Measurements from ENCODE around the gene DDC. TPM values are rescaled to one million over a fixed set of nuclear protein-coding genes. Genes with fewer than 3 reads are reported as not detected.

The DDC gene
- total and polyA plus RNA-seq, 4 donors = 0.23 to 3.1 (median 1.6) TPM

GRCh38 chr7:50565559-50565916 lies 333 bp upstream of the DDC start:
- DNase-seq (no peak), ATAC-seq (ENCODE audit: insufficient read depth, low FRiP score) (no peak)
- WGBS, 2 donors = 68 to 79% methylated on average over 2 of the region's 2 CpGs
- no peaks in the 10 kb centered on the region for H3K27me3 ChIP-seq (ENCODE audit: control insufficient read depth in 3 of 3, insufficient read depth in 3 of 3, low read length in 2 of 3)
- H3K9me3 ChIP-seq (ENCODE audit: control insufficient read depth in 4 of 4, insufficient read depth in 3 of 4, low read length in 3 of 4) = peaks cover 0 to 3% (median 0%) of the 10 kb centered on the region in 4 donors
- no peak overlapping the region for H3K9ac ChIP-seq (ENCODE audit: insufficient read depth in 1 of 2, low read length in 2 of 2)
- H3K36me3 ChIP-seq (ENCODE audit: control insufficient read depth in 4 of 4, insufficient read depth in 4 of 4, low read length in 4 of 4) = no peaks in the 10 kb centered on the region
- no peak for TF ChIP-seq CTCF (IDR thresholded peaks at IDR 0.05; ENCODE audit: control extremely low read depth, extremely low read depth)
- H3K4me1 ChIP-seq (ENCODE audit: control insufficient read depth in 5 of 5, insufficient read depth in 5 of 5, low read length in 5 of 5) = peaks cover 0 to 16% (median 0%) of the 10 kb centered on the region in 5 donors
- no peak overlapping the region for H3K4me3 ChIP-seq
- no peak overlapping the region for H3K27ac ChIP-seq (ENCODE audit: low read depth in 1 of 2, low read length in 1 of 2)

- no peak overlapping the region for H3K9ac ChIP-seq (ENCODE audit: insufficient read depth in 1 of 2, low read length in 2 of 2)
- 83 to 88% methylated on average over 8 of the region's 8 CpGs for WGBS, 2 donors
These were observed 1.0 kb downstream of the DDC start for GRCh38 chr7:50564171-50564570.

GRCh38 chr7:50562136-50562535 lies 3.1 kb downstream of the DDC start:
- 85 to 89% methylated on average over 5 of the region's 5 CpGs for WGBS, 2 donors
- H3K27ac ChIP-seq (ENCODE audit: low read depth in 1 of 2, low read length in 1 of 2) = no peak overlapping the region
- peaks cover 0 to 17% (median 0%) of the 10 kb centered on the region in 5 donors for H3K4me1 ChIP-seq (ENCODE audit: control insufficient read depth in 5 of 5, insufficient read depth in 5 of 5, low read length in 5 of 5)
- no peak for TF ChIP-seq CTCF (IDR thresholded peaks at IDR 0.05; ENCODE audit: control extremely low read depth, extremely low read depth)
- H3K9ac ChIP-seq (ENCODE audit: insufficient read depth in 1 of 2, low read length in 2 of 2) = no peak overlapping the region
- no peaks in the 10 kb centered on the region for H3K27me3 ChIP-seq (ENCODE audit: control insufficient read depth in 3 of 3, insufficient read depth in 3 of 3, low read length in 2 of 3)
- H3K36me3 ChIP-seq (ENCODE audit: control insufficient read depth in 4 of 4, insufficient read depth in 4 of 4, low read length in 4 of 4) = no peaks in the 10 kb centered on the region
- H3K9me3 ChIP-seq (ENCODE audit: control insufficient read depth in 4 of 4, insufficient read depth in 3 of 4, low read length in 3 of 4) = no peaks in the 10 kb centered on the region
- ATAC-seq (ENCODE audit: insufficient read depth, low FRiP score) = no peak
- no peak overlapping the region for H3K4me3 ChIP-seq
- no peak for DNase-seq

More at GRCh38 chr7:50564171-50564570, 1.0 kb downstream of the DDC start:
- no peak for TF ChIP-seq CTCF (IDR thresholded peaks at IDR 0.05; ENCODE audit: control extremely low read depth, extremely low read depth)
- DNase-seq (no peak), ATAC-seq (ENCODE audit: insufficient read depth, low FRiP score) (no peak)
- peaks cover 0 to 3% (median 0%) of the 10 kb centered on the region in 4 donors for H3K9me3 ChIP-seq (ENCODE audit: control insufficient read depth in 4 of 4, insufficient read depth in 3 of 4, low read length in 3 of 4)
- no peaks in the 10 kb centered on the region for H3K36me3 ChIP-seq (ENCODE audit: control insufficient read depth in 4 of 4, insufficient read depth in 4 of 4, low read length in 4 of 4)
- H3K4me1 ChIP-seq (ENCODE audit: control insufficient read depth in 5 of 5, insufficient read depth in 5 of 5, low read length in 5 of 5) = peaks cover 0 to 17% (median 0%) of the 10 kb centered on the region in 5 donors
- no peaks in the 10 kb centered on the region for H3K27me3 ChIP-seq (ENCODE audit: control insufficient read depth in 3 of 3, insufficient read depth in 3 of 3, low read length in 2 of 3)
- no peak overlapping the region for H3K27ac ChIP-seq (ENCODE audit: low read depth in 1 of 2, low read length in 1 of 2)
- no peak overlapping the region for H3K4me3 ChIP-seq

GRCh38 chr7:50560865-50561351 lies 4.3 kb downstream of the DDC start:
- Histone ChIP-seq H3K9ac (ENCODE audit: insufficient read depth in 1 of 2, low read length in 2 of 2) (no peak overlapping the region), H3K36me3 (ENCODE audit: control insufficient read depth in 4 of 4, insufficient read depth in 4 of 4, low read length in 4 of 4) (no peaks in the 10 kb centered on the region), H3K27me3 (ENCODE audit: control insufficient read depth in 3 of 3, insufficient read depth in 3 of 3, low read length in 2 of 3) (no peaks in the 10 kb centered on the region), H3K27ac (ENCODE audit: low read depth in 1 of 2, low read length in 1 of 2) (no peak overlapping the region), H3K4me3 (no peak overlapping the region), H3K9me3 (ENCODE audit: control insufficient read depth in 4 of 4, insufficient read depth in 3 of 4, low read length in 3 of 4) (no peaks in the 10 kb centered on the region), H3K4me1 (ENCODE audit: control insufficient read depth in 5 of 5, insufficient read depth in 5 of 5, low read length in 5 of 5) (peaks cover 0 to 13% (median 4%) of the 10 kb centered on the region in 5 donors)
- TF ChIP-seq CTCF (IDR thresholded peaks at IDR 0.05; ENCODE audit: control extremely low read depth, extremely low read depth) = no peak
- 58 to 66% methylated on average over 9 of the region's 9 CpGs for WGBS, 2 donors
- ATAC-seq (ENCODE audit: insufficient read depth, low FRiP score) (no peak), DNase-seq (no peak)
